IPS-20b (cell line): Measurements from ENCODE around the gene ALOX12.
A peak's percentile ranks its signal among the peaks of the same experiment; 100 is the strongest.
"Not testable (repeated sequence)": the region's sequence is repeated elsewhere in the genome, so short reads cannot be mapped to it uniquely, and the experiment has no call there.

ENCODE experiments used
- H3K27ac ChIP-seq: one replicate; pipeline ENCODE4 v1.5.1; 2013; ENCODE audit warnings: low read length
- H3K27me3 ChIP-seq: 2 replicates; pipeline ENCODE4 v1.6.1; 2013; ENCODE audit warnings: mild to moderate bottlenecking, low read length, inconsistent platforms; ENCODE audit not compliant: insufficient read depth
- H3K36me3 ChIP-seq: 2 replicates; pipeline ENCODE4 v1.6.1; 2013; ENCODE audit warnings: low read depth, mild to moderate bottlenecking, inconsistent platforms, low read length, moderate library complexity; ENCODE audit not compliant: insufficient read depth
- H3K4me1 ChIP-seq: 2 replicates; pipeline ENCODE4 v1.6.1; 2013; ENCODE audit warnings: mild to moderate bottlenecking, control low read depth, inconsistent platforms, low read length, moderate library complexity; ENCODE audit not compliant: insufficient read depth
- H3K4me3 ChIP-seq: 2 replicates; pipeline ENCODE4 v1.5.1; 2013; ENCODE audit warnings: mild to moderate bottlenecking, low read length, inconsistent platforms
- H3K9ac ChIP-seq: 2 replicates; pipeline ENCODE4 v1.6.1; 2013; ENCODE audit warnings: low read depth, mild to moderate bottlenecking, inconsistent platforms, low read length, moderate library complexity
- H3K9me3 ChIP-seq: 2 replicates; pipeline ENCODE4 v1.6.1; 2013; ENCODE audit warnings: mild to moderate bottlenecking, low read depth, low read length, inconsistent platforms; ENCODE audit not compliant: insufficient read depth

ALOX12 gene

DNA sequence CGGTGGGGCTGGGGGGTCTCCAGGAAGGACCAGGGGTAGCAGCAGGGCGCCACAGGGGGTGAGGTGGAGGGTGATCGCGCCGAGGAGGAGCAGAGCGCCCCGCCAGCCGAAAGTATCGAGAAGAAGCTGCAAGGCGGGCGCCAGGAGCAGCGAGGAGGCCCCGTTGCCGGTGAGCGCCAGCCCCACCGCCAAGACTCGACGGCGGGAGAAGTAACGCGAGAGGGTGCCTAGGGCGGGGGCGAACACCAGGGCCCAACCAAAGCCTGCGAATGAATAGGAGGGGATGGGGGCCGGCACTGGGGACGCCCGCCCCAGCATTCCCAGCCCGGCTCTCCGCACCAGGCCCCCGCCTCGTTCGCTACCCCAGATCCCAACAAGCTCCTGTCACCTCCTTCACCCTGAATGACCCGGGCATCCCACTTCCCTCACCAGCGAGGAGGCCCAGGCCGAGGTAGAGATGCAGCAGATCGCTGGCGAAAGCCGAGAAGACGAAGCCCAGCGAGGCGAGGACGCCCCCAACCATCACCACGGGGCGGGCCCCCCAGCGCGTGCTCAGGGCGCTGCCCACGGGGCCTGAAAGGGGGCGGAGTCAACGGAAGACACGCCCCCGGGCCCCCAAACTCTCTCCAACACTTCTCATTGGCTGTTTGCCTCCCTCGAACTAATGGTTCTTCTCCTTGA lies 46.8 kb downstream of the ALOX12 start:
- Histone ChIP-seq H3K36me3 (no peaks in the 10 kb centered on the region), H3K27ac (no peak overlapping the region), H3K9ac (no peak overlapping the region), H3K4me1 (peaks cover 9% of the 10 kb centered on the region; the same call in 1 of the 2 replicates), H3K27me3 (peaks cover 61% of the 10 kb centered on the region), H3K9me3 (no peaks in the 10 kb centered on the region), H3K4me3 (peak overlapping the region; percentile 67; the same call in 1 of the 2 replicates)

DNA sequence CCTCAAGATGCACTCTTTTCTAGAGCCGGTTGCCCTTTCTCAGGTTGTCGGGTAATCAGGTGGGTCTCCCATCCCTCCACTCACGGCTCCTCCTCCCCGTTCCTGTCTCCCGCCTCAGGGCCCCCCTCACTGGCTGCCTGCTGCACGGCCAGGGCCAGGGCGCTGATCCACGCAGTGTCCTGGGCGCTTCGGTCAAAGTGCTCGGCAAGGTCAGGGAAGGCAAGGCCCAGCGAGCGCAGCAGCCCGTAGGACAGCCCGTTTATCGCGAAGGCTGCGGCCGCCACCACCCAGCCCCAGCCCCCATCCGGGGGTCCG lies 47.3 kb downstream of the ALOX12 start:
- H3K9ac ChIP-seq: no peak overlapping the region
- no peaks in the 10 kb centered on the region for H3K36me3 ChIP-seq
- H3K27ac ChIP-seq: no peak overlapping the region
- no peaks in the 10 kb centered on the region for H3K9me3 ChIP-seq
- peak overlapping the region; percentile 67 for H3K4me3 ChIP-seq
- H3K4me1 ChIP-seq: peaks cover 9% of the 10 kb centered on the region; the same call in 1 of the 2 replicates
- peaks cover 59% of the 10 kb centered on the region for H3K27me3 ChIP-seq

DNA sequence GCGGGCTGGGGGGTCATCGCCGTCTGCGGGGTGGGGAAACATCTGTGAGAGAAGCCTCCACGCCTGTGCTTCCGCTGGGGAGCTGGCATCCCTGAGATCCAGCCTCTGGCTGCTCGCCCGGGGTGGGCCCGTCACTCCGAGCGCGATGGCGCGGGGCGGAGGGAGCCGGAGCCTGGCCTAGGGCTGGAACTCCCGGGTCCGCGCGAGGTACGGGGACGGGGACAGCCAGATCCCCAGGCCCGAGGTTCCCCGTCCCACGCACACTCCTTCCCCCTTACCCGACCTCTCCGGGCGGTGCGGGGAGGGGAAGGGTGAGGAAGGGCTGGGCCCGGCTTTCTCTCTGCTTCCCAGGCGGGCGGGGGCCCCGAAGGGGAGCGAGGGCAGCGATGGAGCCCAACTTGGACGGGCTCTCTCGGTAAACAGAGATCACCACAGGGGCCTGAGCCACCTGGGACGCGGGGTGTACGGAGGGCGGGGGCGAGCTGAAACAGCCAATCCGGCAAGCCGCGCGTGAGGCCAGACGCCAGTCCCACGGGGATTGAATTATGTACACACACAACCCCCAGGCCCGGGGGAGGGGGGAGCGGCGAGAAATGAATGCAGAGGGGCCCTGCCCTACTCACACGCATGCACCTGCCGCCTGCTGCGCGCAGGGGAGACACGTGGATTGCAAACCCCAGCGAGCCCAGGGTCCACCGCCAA lies 47.8 kb downstream of the ALOX12 start, which contains the start of gene SLC16A11:
SLC16A11 (minus strand) TSS at position 596 of the 702 bp plus-strand sequence; CDS start at position 17, 579 bp downstream.
- Histone ChIP-seq H3K9me3 (no peaks in the 10 kb centered on the region), H3K9ac (no peak within 1 kb of the TSS), H3K27ac (no peak within 1 kb of the TSS), H3K27me3 (peaks cover 59% of the 10 kb centered on the region), H3K4me1 (peaks cover 9% of the 10 kb centered on the region; the same call in 1 of the 2 replicates), H3K4me3 (peak within 1 kb of the TSS; percentile 67), H3K36me3 (no peaks in the 10 kb centered on the region)

DNA sequence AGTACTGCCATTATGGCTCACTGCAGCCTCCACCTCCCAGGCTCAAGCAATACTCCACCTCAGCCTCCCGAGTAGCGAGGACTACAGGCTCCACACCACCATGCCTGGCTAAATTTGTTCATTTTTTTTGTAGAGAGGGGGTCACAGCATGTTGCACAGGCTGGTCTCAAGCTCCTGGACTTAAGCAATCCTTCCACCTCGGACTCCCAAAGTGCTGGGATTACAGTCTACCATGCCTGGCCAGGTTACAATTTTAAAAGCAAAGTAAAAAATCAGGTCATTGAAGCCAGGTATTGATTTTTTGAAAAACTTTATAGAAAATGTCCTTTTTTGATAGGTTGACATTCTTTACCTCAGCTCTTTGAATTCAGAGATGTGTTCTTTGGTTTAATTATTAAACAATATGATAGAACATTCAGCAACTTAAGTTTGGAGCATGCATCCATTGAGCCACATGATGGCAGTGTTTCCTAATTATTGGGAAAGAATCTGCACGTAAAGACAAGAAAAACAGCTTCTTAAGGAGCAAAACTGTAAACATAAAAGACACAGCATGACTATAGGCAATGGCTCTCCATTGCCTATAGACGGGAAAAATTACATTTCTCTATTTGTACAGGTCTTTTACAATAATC lies 49.8 kb downstream of the ALOX12 start:
- Histone ChIP-seq H3K9me3 (no peaks in the 10 kb centered on the region), H3K4me3 (peak overlapping the region; percentile 63; the same call in 1 of the 2 replicates), H3K4me1 (peaks cover 9% of the 10 kb centered on the region; the same call in 1 of the 2 replicates), H3K9ac (no peak overlapping the region), H3K36me3 (no peaks in the 10 kb centered on the region), H3K27ac (no peak overlapping the region), H3K27me3 (peaks cover 59% of the 10 kb centered on the region)

DNA sequence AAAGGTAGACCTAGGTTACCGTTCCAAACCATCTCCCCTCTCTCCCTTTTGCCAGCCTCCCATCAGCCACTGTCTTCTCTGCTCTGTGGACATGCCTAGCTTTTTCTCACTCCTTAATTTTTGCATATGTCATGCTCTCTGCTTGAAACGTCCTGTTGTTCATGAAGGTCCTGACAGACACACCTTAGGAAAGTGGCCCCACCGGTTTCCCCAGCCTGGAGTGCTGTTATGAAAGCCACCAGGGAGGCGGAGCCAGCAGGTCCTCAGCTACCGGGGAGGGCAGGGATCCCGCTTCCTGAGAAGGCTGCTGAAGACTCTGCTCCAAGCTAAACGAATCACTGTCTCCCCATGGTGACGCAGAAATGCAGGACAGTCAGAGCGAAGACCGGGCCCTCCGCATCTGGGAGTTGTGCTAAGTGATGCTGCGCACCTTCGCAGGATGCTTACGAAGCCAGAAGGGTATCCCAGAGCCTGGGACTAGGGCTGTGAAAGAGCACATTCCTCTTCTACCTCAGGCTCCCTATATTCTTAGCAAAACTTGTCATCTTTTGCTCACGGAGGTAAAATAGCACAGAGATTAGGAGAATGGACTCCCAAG lies 50.4 kb downstream of the ALOX12 start:
- H3K9me3 ChIP-seq: no peaks in the 10 kb centered on the region
- no peak overlapping the region for H3K9ac ChIP-seq
- H3K36me3 ChIP-seq: no peaks in the 10 kb centered on the region
- H3K4me1 ChIP-seq: peaks cover 9% of the 10 kb centered on the region; the same call in 1 of the 2 replicates
- peaks cover 57% of the 10 kb centered on the region for H3K27me3 ChIP-seq
- no peak overlapping the region for H3K27ac ChIP-seq
- peak overlapping the region; percentile 63 for H3K4me3 ChIP-seq

DNA sequence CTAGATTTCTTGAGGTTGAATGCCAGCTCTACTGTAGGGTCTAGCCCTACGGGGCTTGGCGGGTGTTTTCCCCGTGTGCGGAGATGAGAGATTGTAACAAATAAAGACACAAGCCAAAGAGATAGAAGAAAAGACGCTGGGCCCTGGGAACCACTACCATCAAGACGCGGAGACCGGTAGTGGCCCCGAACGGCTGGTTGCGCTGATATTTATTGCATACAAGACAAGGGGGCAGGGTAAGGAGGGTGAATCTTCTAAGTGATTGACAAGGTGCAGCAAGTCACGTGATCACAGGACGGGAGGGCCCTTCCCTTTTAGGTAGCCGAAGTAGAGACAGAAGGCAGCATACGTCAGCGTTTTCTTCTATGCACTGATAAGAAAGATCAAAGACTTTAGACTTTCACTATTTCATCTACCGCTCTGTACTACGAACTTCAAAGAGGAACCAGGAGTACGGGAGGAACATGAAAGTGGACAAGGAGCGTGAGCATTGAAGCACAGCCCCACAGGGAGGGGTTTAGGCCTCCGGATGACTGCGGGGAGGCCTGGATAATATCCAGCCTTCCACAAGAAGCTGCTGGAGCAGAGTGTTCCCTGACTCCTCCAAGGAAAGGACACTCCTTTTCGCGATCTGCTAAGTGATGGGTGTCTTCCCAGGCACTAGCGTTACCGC lies 51.0 kb downstream of the ALOX12 start:
- H3K4me3 ChIP-seq: peak overlapping the region; percentile 63
- not testable (repeated sequence) for H3K9me3 ChIP-seq, H3K36me3 ChIP-seq, H3K27ac ChIP-seq, H3K4me1 ChIP-seq, H3K9ac ChIP-seq
- peaks cover 50% of the 10 kb centered on the region for H3K27me3 ChIP-seq

DNA sequence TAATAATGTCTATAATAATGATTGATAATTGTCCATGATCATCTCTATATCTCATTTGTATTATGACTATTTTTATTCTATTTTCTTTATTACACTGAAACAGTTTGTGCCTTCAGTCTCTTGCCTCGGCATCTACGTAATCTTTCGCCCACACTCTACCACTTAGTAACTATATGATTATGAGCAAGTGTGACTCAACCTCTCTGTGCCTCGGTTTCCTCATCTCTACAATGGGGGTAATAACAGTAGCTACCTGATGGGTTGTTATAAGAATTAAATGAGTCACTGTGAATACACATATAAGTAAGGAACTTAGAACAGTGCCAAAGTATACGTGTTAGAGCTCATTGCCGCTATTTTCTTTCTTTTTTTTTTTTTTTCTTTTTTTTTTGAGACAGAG lies 51.7 kb downstream of the ALOX12 start:
- Histone ChIP-seq H3K36me3 (no peaks in the 10 kb centered on the region), H3K27ac (no peak overlapping the region), H3K27me3 (peaks cover 43% of the 10 kb centered on the region), H3K4me3 (no peak overlapping the region), H3K9me3 (no peaks in the 10 kb centered on the region), H3K4me1 (peaks cover 6% of the 10 kb centered on the region; the same call in 1 of the 2 replicates), H3K9ac (no peak overlapping the region)

DNA sequence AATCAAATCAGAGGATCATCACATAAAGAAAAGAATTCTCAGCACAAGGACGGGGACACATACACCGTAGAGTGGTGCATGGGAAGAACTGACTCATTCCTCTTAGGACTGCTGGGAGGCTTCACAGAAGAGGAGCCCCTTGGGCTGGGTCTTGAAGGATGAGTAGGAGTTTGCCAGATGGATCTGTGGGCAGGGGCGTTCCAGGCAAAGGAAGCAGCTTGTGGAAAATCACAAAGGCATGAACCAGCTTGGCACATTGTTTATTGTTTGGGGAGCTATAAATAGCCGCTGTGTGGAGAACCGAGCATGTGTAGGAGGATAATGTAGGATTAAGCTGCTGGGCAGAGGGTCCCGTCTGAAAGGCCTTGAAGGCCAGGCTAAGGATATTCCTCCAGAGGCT lies 53.1 kb downstream of the ALOX12 start:
- H3K36me3 ChIP-seq: no peaks in the 10 kb centered on the region
- H3K27me3 ChIP-seq: peaks cover 29% of the 10 kb centered on the region
- H3K9me3 ChIP-seq: no peaks in the 10 kb centered on the region
- no peak overlapping the region for H3K4me3 ChIP-seq
- no peak overlapping the region for H3K27ac ChIP-seq
- no peak overlapping the region for H3K9ac ChIP-seq
- H3K4me1 ChIP-seq: peaks cover 4% of the 10 kb centered on the region; the same call in 1 of the 2 replicates

DNA sequence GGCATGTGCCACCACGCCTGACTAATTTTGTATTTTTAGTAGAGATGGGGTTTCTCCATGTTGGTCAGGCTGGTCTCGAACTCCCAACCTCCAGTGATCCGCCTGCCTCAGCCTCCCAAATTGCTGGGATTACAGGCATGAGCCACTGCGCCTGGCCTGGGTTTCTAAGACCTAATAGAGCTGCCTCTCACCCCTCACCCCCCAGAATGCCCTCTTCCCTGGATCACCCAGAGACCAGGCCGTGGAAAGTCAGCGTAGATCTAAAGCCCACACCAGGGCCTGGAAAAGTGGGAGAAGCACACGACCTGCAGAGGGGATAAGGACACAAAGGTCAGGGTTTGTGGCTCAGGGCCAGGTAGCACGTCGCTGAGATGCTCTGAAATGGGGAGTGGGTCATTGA lies 54.7 kb downstream of the ALOX12 start:
- H3K36me3 ChIP-seq, H3K4me3 ChIP-seq, H3K27ac ChIP-seq, H3K9me3 ChIP-seq, H3K9ac ChIP-seq, H3K4me1 ChIP-seq: not testable (repeated sequence)
- H3K27me3 ChIP-seq: peaks cover 13% of the 10 kb centered on the region

DNA sequence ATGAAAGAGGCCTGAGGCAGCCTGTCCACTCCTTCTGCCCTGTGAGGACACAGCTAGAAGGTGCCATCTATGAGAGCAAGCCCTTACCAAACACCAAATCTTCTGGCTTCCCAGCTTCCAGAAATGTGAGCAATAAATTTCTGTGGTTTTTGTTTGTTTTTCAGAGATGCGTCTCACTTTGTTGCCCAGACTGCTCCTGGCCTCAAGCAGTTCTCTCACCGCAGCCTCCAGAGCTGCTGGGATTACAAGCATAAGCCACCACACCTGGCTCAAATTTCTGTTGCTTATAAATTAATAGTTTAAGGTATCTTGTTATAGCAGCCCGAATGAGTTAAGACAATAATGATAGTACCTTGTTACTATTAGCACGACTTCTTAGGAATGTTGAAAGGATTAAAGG lies 60.5 kb downstream of the ALOX12 start:
- H3K27ac ChIP-seq: no peak overlapping the region
- no peaks in the 10 kb centered on the region for H3K9me3 ChIP-seq
- H3K36me3 ChIP-seq: no peaks in the 10 kb centered on the region
- no peak overlapping the region for H3K4me3 ChIP-seq
- no peak overlapping the region for H3K9ac ChIP-seq
- no peaks in the 10 kb centered on the region for H3K27me3 ChIP-seq
- no peaks in the 10 kb centered on the region for H3K4me1 ChIP-seq

DNA sequence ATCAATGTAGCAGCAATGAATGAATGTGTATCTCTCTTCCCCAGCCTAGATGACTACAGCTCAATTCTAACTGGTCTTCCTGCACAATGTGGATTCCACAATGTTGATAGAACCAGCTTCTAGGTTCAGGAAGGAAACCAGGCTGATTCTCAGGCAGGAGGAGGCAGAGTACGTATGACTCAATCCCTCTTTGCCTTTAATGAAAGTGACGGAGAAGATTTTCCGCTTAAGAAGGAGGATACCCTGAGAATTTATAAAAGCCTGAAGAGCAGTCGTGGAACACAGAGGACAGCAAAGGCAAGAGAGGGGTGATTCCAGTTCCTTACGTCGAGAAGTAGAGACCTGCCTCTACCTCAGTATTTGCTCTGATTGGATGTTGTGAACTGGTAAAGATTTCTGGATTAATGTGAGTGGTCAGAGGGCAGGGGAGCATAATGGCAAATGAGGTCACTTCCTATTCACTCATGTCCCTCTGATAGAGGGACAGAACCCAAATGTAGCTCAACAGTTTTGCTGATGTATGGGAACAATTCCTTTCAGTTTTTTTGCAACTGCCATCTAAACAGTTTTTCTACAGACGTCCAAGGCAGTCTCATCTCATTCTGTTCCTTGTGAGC lies 63.1 kb downstream of the ALOX12 start:
- Histone ChIP-seq H3K27ac (no peak overlapping the region), H3K9ac (no peak overlapping the region), H3K27me3 (no peaks in the 10 kb centered on the region), H3K4me3 (no peak overlapping the region), H3K36me3 (no peaks in the 10 kb centered on the region), H3K9me3 (no peaks in the 10 kb centered on the region), H3K4me1 (no peaks in the 10 kb centered on the region)
